ACC112 (cell line): ENCODE data around the gene SPAG9.

ENCODE experiments used
- H2AFZ ChIP-seq: fragments of 200-600 bp; sonication (generic); one replicate; pipeline ENCODE4 v1.6.0; 2017; ENCODE audit warnings: antibody characterized with exemption, low read length; ENCODE audit not compliant: unreplicated experiment
- H3K27ac ChIP-seq: fragments of 200-600 bp; sonication (generic); 2 replicates; pipeline ENCODE4 v1.5.1; 2014; ENCODE audit warnings: low read depth, mild to moderate bottlenecking, antibody characterized with exemption, low read length, moderate library complexity
- H3K27me3 ChIP-seq: fragments of 200-600 bp; sonication (generic); 2 replicates; pipeline ENCODE4 v1.6.1; 2014; ENCODE audit warnings: mild to moderate bottlenecking, antibody characterized with exemption, low read length, moderate library complexity, mixed read lengths; ENCODE audit not compliant: insufficient read depth
- H3K36me3 ChIP-seq: fragments of 200-600 bp; sonication (generic); 2 replicates; pipeline ENCODE4 v1.6.1; 2016; ENCODE audit warnings: mild to moderate bottlenecking, antibody characterized with exemption, low read length, moderate library complexity, mixed read lengths; ENCODE audit not compliant: insufficient read depth
- H3K4me1 ChIP-seq: fragments of 200-600 bp; sonication (generic); one replicate; pipeline ENCODE4 v1.6.1; 2016; ENCODE audit warnings: low read length, mixed read lengths; ENCODE audit not compliant: insufficient read depth, unreplicated experiment, control insufficient read depth
- H3K4me3 ChIP-seq: fragments of 200-600 bp; sonication (generic); 2 replicates; pipeline ENCODE4 v1.5.1; 2014; ENCODE audit warnings: mild to moderate bottlenecking, low read depth, low read length
- H3K79me2 ChIP-seq: fragments of 200-600 bp; sonication (generic); one replicate; pipeline ENCODE4 v1.6.0; 2016; ENCODE audit warnings: low read length; ENCODE audit not compliant: control insufficient read depth, unreplicated experiment, insufficient read depth

SPAG9 gene

DNA sequence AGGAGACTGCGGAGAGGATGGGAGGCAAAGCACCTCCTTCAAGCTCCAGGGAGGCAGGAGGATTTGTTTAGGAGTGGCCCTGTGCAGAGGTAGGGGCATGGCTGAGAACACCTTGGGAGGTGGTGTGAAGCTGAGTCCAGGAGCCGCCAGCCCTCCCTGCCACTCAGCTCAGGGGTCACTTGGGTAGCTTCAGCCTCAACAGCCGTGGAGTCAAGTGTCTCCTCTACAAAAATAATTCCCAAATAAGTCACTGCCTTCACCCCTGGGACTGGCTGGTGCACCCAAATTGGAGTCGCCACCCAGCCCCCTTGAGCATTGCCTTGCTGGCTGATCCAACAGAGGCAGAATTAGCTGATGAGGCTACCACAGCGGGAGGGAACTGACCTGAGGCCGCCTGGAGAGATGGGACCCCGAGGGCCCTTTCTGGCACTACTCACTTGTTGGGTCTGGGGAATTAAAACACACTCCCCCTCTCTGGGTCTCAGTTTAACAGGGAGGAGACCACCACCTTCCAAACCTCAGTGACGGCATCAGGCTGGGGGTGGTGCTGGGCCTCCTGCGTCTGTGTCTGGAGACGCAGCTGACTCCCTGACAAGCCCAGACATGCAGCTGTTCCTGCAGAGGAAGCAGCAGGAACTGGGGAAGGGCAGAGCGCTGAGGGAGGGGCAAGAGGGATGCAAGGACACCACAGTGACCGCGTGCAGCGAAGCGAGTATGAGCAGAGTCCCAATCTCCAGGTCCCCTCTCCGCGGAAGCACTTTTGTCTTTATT lies 166.7 kb downstream of the SPAG9 start:
- Histone ChIP-seq H2AFZ (no peak overlapping the region), H3K27ac (no peak overlapping the region), H3K36me3 (no peaks in the 10 kb centered on the region), H3K4me1 (peaks cover 29% of the 10 kb centered on the region), H3K79me2 (no peaks in the 10 kb centered on the region), H3K27me3 (no peaks in the 10 kb centered on the region), H3K4me3 (no peak overlapping the region)

DNA sequence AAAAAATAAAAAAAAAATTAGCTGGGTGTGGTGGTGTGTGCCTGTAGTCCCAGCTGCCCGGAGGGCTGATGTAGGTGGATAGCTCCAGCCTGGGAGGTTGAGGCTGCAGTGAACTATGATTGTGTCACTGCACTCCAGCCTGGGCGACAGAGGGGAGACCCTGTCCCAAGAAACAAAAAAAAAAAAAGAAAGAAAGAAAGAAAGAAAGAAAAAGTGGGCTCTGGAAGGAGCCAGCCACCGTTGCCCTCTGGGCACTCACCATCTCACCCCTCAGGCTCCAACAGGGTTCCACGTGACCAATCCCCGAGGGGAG lies 167.2 kb downstream of the SPAG9 start:
- Histone ChIP-seq H3K4me3 (no peak overlapping the region), H3K27ac (no peak overlapping the region), H3K27me3 (no peaks in the 10 kb centered on the region), H3K4me1 (peaks cover 33% of the 10 kb centered on the region), H3K79me2 (no peaks in the 10 kb centered on the region), H2AFZ (no peak overlapping the region), H3K36me3 (no peaks in the 10 kb centered on the region)

DNA sequence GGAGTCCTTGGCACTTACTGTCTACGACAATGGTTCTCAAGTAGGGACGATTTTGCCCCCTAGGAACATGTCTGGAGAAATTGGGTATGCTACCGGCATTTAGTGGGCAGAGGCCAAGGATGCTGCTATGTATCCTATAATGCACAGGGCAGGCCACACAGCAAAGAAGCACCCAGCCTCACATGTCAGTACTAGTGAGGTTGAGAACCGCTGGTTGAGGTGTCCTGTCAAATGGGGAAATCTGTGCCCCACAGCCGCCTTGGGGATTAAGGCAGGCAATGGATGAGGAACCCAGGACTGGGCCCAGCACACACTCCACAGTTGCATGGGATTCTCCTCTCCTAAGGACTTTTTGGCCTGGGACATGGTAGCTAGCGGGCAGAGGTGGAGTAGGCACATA lies 167.8 kb downstream of the SPAG9 start:
- H3K4me3 ChIP-seq: no peak overlapping the region
- peaks cover 39% of the 10 kb centered on the region for H3K4me1 ChIP-seq
- H3K27ac ChIP-seq: no peak overlapping the region
- no peaks in the 10 kb centered on the region for H3K79me2 ChIP-seq
- H2AFZ ChIP-seq: no peak overlapping the region
- no peaks in the 10 kb centered on the region for H3K36me3 ChIP-seq
- no peaks in the 10 kb centered on the region for H3K27me3 ChIP-seq

GRCh38 chr17:50952013-50952412 lies 168.7 kb downstream of the SPAG9 start:
- Histone ChIP-seq H3K27me3 (no peaks in the 10 kb centered on the region), H3K36me3 (no peaks in the 10 kb centered on the region), H2AFZ (no peak overlapping the region), H3K79me2 (no peaks in the 10 kb centered on the region), H3K4me3 (no peak overlapping the region), H3K27ac (no peak overlapping the region; the same call in 1 of the 2 replicates), H3K4me1 (peaks cover 43% of the 10 kb centered on the region)

DNA sequence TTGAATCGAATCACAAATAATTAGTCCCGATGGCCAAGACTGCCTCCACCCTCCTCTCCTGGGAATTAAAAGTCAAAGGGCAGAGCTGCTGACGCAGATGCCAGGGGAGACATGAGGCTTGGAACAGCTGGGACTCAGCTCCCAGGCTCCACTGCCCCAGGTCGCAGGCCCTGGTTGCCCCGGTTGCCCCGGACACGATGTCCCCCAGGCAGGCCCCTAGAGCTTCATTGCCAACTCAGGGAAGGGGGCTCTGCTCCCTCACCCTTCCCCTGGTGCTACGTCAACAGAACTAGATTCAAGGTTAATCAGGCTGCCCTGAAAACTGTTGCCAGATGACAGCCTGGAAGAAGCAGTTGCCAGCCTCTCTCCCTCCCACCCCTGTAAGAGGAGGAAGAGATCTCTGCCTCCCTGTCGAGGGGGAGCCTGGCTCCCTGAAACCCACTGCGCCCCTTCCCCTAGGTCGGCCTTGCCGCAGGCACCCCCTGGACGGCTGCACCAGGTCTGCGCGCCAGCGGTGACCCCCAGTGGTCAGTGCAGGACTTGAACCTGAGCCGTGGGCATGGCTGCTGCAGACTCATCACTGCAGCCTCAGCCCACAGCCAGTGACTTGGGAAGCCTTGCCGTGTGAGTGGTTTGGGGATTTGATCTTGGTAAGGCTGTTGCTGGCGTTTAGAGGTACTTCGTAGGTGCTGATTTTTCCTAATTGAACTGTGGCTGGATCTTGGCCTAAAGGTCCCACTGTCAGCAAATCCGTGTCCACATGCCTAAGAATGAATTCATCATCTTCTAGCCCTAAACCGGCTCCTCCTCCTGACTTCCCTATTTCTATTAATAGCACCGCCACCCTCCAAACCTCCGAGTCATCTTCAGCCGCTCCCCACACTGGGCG lies 170.4 kb downstream of the SPAG9 start:
- H3K27me3 ChIP-seq: no peaks in the 10 kb centered on the region
- H3K79me2 ChIP-seq: no peaks in the 10 kb centered on the region
- H3K4me3 ChIP-seq: peak overlapping the region; percentile 46
- H3K36me3 ChIP-seq: no peaks in the 10 kb centered on the region
- peaks cover 43% of the 10 kb centered on the region for H3K4me1 ChIP-seq
- H2AFZ ChIP-seq: peak overlapping the region; percentile 17
- H3K27ac ChIP-seq: peak overlapping the region; percentile 92

- Histone ChIP-seq H3K4me3 (no peak overlapping the region), H3K79me2 (no peaks in the 10 kb centered on the region), H3K27ac (peak overlapping the region; percentile 92), H2AFZ (peak overlapping the region; percentile 17), H3K36me3 (no peaks in the 10 kb centered on the region), H3K4me1 (peaks cover 43% of the 10 kb centered on the region), H3K27me3 (no peaks in the 10 kb centered on the region)
Measured at GRCh38 chr17:50949128-50949988, 171.3 kb downstream of the SPAG9 start.

- Histone ChIP-seq H3K4me3 (no peak overlapping the region), H3K4me1 (peaks cover 43% of the 10 kb centered on the region), H3K79me2 (no peaks in the 10 kb centered on the region), H2AFZ (no peak overlapping the region), H3K27ac (peak overlapping the region; percentile 92), H3K36me3 (no peaks in the 10 kb centered on the region), H3K27me3 (no peaks in the 10 kb centered on the region)
Measured at GRCh38 chr17:50948711-50949110, 172.0 kb downstream of the SPAG9 start.

GRCh38 chr17:50947782-50948543 lies 172.7 kb downstream of the SPAG9 start:
- Histone ChIP-seq H2AFZ (no peak overlapping the region), H3K4me3 (no peak overlapping the region), H3K27me3 (no peaks in the 10 kb centered on the region), H3K4me1 (peaks cover 43% of the 10 kb centered on the region), H3K27ac (peak overlapping the region; percentile 92), H3K36me3 (no peaks in the 10 kb centered on the region), H3K79me2 (no peaks in the 10 kb centered on the region)

DNA sequence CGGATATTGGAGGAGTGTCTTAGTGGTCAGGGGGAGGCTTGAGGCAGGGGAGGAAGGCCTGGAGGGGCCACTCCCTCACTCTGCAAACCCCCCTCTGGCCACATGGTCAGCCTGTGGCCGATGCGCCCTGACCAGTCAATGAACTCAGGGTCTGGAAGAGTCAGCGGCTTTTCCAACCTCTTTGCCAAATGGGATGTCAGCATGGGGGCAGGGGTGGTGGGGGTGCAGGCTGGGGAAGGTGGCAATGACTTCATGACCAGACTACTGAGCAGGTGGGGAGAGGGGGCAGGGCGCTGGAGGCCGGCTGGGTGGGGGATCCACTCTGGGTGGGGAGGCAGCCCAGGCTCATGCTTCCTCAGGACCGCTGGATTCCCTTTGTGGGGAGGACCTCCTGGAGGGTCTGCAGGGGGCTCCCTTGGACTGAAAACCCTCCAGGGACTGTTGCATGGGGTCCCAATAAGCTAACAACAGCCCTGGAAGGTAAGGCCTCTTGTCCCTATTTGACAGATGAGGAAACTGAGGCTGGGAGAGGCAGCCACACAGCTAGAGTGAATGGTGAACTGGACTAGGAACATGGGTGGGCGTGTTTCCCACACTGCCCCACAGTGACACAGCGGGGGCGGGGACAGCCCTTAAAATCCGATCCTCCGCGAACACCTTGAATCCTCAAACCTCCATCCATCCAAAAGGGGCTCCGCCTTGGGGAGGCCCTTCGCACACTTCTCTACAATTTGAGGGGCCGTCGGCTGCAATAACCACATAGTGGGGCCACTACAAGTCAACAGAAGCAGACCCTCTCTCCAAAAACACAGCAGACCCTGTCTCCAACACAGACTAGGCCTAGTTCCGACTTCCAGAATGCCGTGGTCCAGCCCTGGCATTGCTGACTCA lies 173.5 kb downstream of the SPAG9 start:
- Histone ChIP-seq H3K27me3 (no peaks in the 10 kb centered on the region), H3K4me3 (no peak overlapping the region), H2AFZ (no peak overlapping the region), H3K4me1 (peaks cover 41% of the 10 kb centered on the region), H3K27ac (no peak overlapping the region), H3K36me3 (no peaks in the 10 kb centered on the region), H3K79me2 (no peaks in the 10 kb centered on the region)
